H1 (cell line): ENCODE data around the gene TP63. TPM values are rescaled to one million over a fixed set of nuclear protein-coding genes. Genes with fewer than 3 reads are reported as not detected.

ENCODE experiments used
- BCL11A ChIP-seq, 2 experiments: IDR thresholded peaks; one replicate each; pipeline ENCODE4 v1.6.1; 2011; ENCODE audit warnings: low read depth in 2 of 2, low read length in 2 of 2, mild to moderate bottlenecking in 2 of 2
- CBX8 ChIP-seq: fragments of 300-800, 300-1000 bp; sonication (generic); IDR thresholded peaks from 2 replicates; pipeline ENCODE4 v1.7.1; 2016; ENCODE audit warnings: low read depth, low read length, borderline replicate concordance
- CHD7 ChIP-seq: fragments of 300-600 bp; sonication (generic); IDR thresholded peaks from 2 replicates; pipeline ENCODE4 v1.7.1; 2012; ENCODE audit warnings: low read length, moderate library complexity, mild to moderate bottlenecking, inconsistent platforms; ENCODE audit not compliant: insufficient replicate concordance
- HDAC6 ChIP-seq: IDR thresholded peaks from one replicate; pipeline ENCODE4 v1.7.1; 2012; ENCODE audit warnings: low read depth, mild to moderate bottlenecking, inconsistent platforms, low read length, moderate library complexity
- JUN ChIP-seq: IDR thresholded peaks from 2 replicates; pipeline ENCODE4 v1.6.1; 2011; ENCODE audit warnings: low read depth, mild to moderate bottlenecking, improper control_type of control experiment, low read length
- PHF8 ChIP-seq: fragments of 200-600 bp; sonication (generic); conservative IDR thresholded peaks from 2 replicates; pipeline ENCODE4 v1.7.1; 2012; ENCODE audit warnings: low read depth, mild to moderate bottlenecking, inconsistent platforms, low read length, moderate library complexity
- RXRA ChIP-seq: IDR thresholded peaks from 2 replicates; pipeline ENCODE4 v1.6.1; 2011; ENCODE audit warnings: low read depth, mild to moderate bottlenecking, low read length, moderate library complexity; ENCODE audit not compliant: insufficient read depth
- TBP ChIP-seq: IDR thresholded peaks from 2 replicates; pipeline ENCODE4 v1.6.1; 2011; ENCODE audit warnings: low read depth, low read length, improper control_type of control experiment
- YY1 ChIP-seq: IDR thresholded peaks from 2 replicates; pipeline ENCODE4 v1.6.1; 2011; ENCODE audit warnings: low read depth, mild to moderate bottlenecking, low read length
- polyA plus RNA-seq, 7 experiments: library from polyadenylated mRNA; depleted of rRNA in 3 of 7; stranded (reverse) in 5 of 7; unstranded in 2 of 7; fragments of >200 nt in 5 of 7; fragments of 200-250 nt in 2 of 7; gene quantifications; 1 replicate in 5 of 7; 2 replicates in 1 of 7; 4 replicates in 1 of 7; pipeline versions ENCODE4 v1.2.1 to v1.2.3, GENCODE V29; 2011 to 2013; ENCODE audit warnings: missing spikeins in 2 of 7, mixed read lengths in 2 of 7
- total RNA-seq: library from RNA; stranded (reverse); fragmentation: NEBNext Ultra II Directional; extraction: Animal tissue kit (Norgen Biotek cat#: 25700); gene quantifications from 2 replicates; pipeline ENCODE4 v1.2.1, GENCODE V29; 2021

The TP63 gene
- total and polyA plus RNA-seq, 2 of the 8 experiments (the other 6 are each of a cell fraction or from before 2014, with no cell fraction given), result not detected

GRCh38 chr3:189582179-189582578 is 49.0 kb upstream of the TP63 start (continued):
- no peak for TF ChIP-seq CHD7
- no peak for TF ChIP-seq CBX8
- TF ChIP-seq TBP, result no peak
- TF ChIP-seq YY1, result no peak
- no peak for TF ChIP-seq HDAC6
- TF ChIP-seq BCL11A (IDR thresholded peaks at IDR 0.05; ENCODE audit: low read depth in 2 of 2, low read length in 2 of 2), result no peak
- TF ChIP-seq PHF8, result no peak
- no peak for TF ChIP-seq RXRA
- TF ChIP-seq JUN, result no peak
